Upper lobe of left lung (tissue), 4 donors: Measurements from ENCODE around the gene SPINT1.

ENCODE experiments used
- EP300 ChIP-seq, 4 donors: sonication (generic); formaldehyde crosslinking; IDR thresholded peaks; one replicate each; pipeline ENCODE4 v1.5.1; 2017; ENCODE audit warnings: antibody characterized with exemption in 4 of 4, control low read depth in 2 of 4
- POLR2A ChIP-seq, 4 donors: fragments of 450-650 bp; IDR thresholded peaks; one replicate each; pipeline ENCODE4 v1.5.1; 2016 to 2017; ENCODE audit warnings: antibody characterized with exemption in 4 of 4, mild to moderate bottlenecking in 2 of 4
- POLR2AphosphoS5 ChIP-seq, 2 donors: sonication (generic); formaldehyde crosslinking; IDR thresholded peaks; one replicate each; pipeline ENCODE4 v1.5.1; 2017; ENCODE audit warnings: antibody characterized with exemption in 2 of 2
- TF ChIP-seq, protein P1 (sequence below), 6 experiments: fragments of 450-650 bp in 4 of 6; fragments of 200-600 bp in 2 of 6; sonication (generic) in 2 of 6; IDR thresholded peaks; one replicate each; pipeline ENCODE4 v1.5.1; 2016 to 2019; ENCODE audit warnings: antibody characterized with exemption in 6 of 6

DNA sequence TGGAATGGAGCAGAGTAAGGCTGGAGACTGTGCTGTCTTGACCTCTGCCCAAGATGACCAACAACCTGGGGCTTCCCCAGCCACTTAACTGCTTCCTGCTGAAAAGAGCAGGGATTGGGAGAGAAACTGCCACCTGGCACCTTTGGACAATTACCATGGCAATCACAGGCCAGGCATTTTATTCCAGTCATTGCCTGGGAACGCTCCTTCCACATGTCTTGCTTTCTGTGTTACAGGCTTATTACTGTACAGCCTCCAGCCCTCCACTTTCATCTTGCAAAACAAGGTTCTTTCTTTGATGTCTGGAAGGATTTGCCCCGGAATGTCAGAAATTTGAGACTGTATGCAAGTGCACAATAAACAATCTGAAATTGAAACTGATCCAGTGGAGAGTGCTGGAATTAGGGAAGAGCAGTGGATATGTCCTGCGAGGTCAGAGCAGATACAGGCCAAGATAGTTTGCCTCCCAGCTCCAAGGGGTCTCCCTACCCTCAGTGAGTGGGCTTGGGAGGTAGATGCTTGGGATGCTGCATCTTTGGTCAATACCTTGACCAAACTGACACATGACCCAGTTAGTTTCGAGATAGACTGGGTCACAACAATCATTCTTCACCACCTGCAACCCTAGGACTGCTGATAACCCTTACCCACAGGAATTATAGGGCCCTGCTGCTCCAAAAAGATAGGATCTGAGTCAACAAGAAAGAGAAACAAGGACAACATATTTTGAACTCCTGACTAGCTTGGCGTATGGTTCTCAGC, 18.0 kb upstream of the SPINT1 start:
- TF ChIP-seq, protein P1, sequence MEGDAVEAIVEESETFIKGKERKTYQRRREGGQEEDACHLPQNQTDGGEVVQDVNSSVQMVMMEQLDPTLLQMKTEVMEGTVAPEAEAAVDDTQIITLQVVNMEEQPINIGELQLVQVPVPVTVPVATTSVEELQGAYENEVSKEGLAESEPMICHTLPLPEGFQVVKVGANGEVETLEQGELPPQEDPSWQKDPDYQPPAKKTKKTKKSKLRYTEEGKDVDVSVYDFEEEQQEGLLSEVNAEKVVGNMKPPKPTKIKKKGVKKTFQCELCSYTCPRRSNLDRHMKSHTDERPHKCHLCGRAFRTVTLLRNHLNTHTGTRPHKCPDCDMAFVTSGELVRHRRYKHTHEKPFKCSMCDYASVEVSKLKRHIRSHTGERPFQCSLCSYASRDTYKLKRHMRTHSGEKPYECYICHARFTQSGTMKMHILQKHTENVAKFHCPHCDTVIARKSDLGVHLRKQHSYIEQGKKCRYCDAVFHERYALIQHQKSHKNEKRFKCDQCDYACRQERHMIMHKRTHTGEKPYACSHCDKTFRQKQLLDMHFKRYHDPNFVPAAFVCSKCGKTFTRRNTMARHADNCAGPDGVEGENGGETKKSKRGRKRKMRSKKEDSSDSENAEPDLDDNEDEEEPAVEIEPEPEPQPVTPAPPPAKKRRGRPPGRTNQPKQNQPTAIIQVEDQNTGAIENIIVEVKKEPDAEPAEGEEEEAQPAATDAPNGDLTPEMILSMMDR (IDR thresholded peaks at IDR 0.05) = no peak
- TF ChIP-seq EP300 (IDR thresholded peaks at IDR 0.05) = no peak
- no peak for TF ChIP-seq POLR2A (IDR thresholded peaks at IDR 0.05)
- no peak for TF ChIP-seq POLR2AphosphoS5 (IDR thresholded peaks at IDR 0.05)
